Stimulated activated CD4-positive, alpha-beta T cell treated with anti-CD3 and anti-CD28 coated beads, Interleukin-15, amount 100 ng/mL, for 24 hours (primary cell): ENCODE data around the gene PEPD.

Experiments used
- DNase-seq: peaks from one replicate; pipeline ENCODE4 v3.0.0-alpha.2; 2020

The PEPD gene

GRCh38 chr19:33545217-33545981 is 23.8 kb upstream of the PEPD start:
- no peak for DNase-seq

- DNase-seq: no peak
These were observed 13.6 kb upstream of the PEPD start for GRCh38 chr19:33535226-33535625.

GRCh38 chr19:33532859-33533460 is 11.4 kb upstream of the PEPD start:
- DNase-seq: no peak

GRCh38 chr19:33530842-33531241 is 9.3 kb upstream of the PEPD start:
- DNase-seq: no peak

- no peak for DNase-seq
These were observed 8.7 kb upstream of the PEPD start for GRCh38 chr19:33530296-33530695.

- DNase-seq: no peak
These were observed 7.6 kb upstream of the PEPD start for GRCh38 chr19:33529094-33529676.

- no peak for DNase-seq
These were observed 6.8 kb upstream of the PEPD start for GRCh38 chr19:33528404-33528803.

GRCh38 chr19:33527125-33527524 is 5.5 kb upstream of the PEPD start:
- DNase-seq: no peak

GRCh38 chr19:33524024-33524664 is 2.6 kb upstream of the PEPD start:
- DNase-seq: no peak

GRCh38 chr19:33523167-33523566 is 1.6 kb upstream of the PEPD start:
- DNase-seq: no peak

- no peak for DNase-seq
These were observed 726 bp upstream of the PEPD start for GRCh38 chr19:33522371-33522662.

GRCh38 chr19:33520844-33521479 is 629 bp downstream of the PEPD start:
- no peak for DNase-seq

- no peak for DNase-seq
These were observed 1.4 kb downstream of the PEPD start for GRCh38 chr19:33520048-33520643.

- DNase-seq: no peak
These were observed 2.2 kb downstream of the PEPD start for GRCh38 chr19:33519416-33519815.

- DNase-seq: no peak
These were observed 3.0 kb downstream of the PEPD start for GRCh38 chr19:33518541-33518940.

GRCh38 chr19:33517922-33518321 is 3.7 kb downstream of the PEPD start:
- DNase-seq: no peak

GRCh38 chr19:33515921-33516320 is 5.7 kb downstream of the PEPD start:
- no peak for DNase-seq

GRCh38 chr19:33514885-33515551 is 6.6 kb downstream of the PEPD start:
- DNase-seq: peak; percentile 9

- DNase-seq: no peak
These were observed 8.2 kb downstream of the PEPD start for GRCh38 chr19:33513424-33513823.

- no peak for DNase-seq
These were observed 8.9 kb downstream of the PEPD start for GRCh38 chr19:33512580-33513137.

- DNase-seq: no peak
These were observed 9.6 kb downstream of the PEPD start for GRCh38 chr19:33512021-33512420.

- no peak for DNase-seq
These were observed 10.2 kb downstream of the PEPD start for GRCh38 chr19:33511346-33511745.
